Activated CD8-positive, alpha-beta memory T cell treated with anti-CD3 and anti-CD28 coated beads, Interleukin-2, amount 50 U/mL, for 1 hour (primary cell): ENCODE results near the gene CHRNA5.
"Not testable (repeated sequence)": the region's sequence is repeated elsewhere in the genome, so short reads cannot be mapped to it uniquely, and the experiment has no call there.

ENCODE experiments used
- DNase-seq: peaks from one replicate; pipeline ENCODE4 v3.0.0-alpha.2; 2020; ENCODE audit errors: extremely low read depth

The CHRNA5 gene

GRCh38 chr15:78565951-78566774 lies 843 bp downstream of the CHRNA5 start:
- DNase-seq, result no peak

GRCh38 chr15:78567531-78567930 lies 2.2 kb downstream of the CHRNA5 start:
- DNase-seq, result no peak

GRCh38 chr15:78570710-78571109 lies 5.4 kb downstream of the CHRNA5 start:
- no peak for DNase-seq

GRCh38 chr15:78571382-78571781 lies 6.1 kb downstream of the CHRNA5 start:
- no peak for DNase-seq

GRCh38 chr15:78573416-78573815 lies 8.1 kb downstream of the CHRNA5 start:
- DNase-seq, result no peak

GRCh38 chr15:78574944-78575343 lies 9.6 kb downstream of the CHRNA5 start:
- DNase-seq, result no peak

GRCh38 chr15:78597583-78597982 lies 32.3 kb downstream of the CHRNA5 start:
- no peak for DNase-seq

- no peak for DNase-seq
These were observed 33.0 kb downstream of the CHRNA5 start for GRCh38 chr15:78598348-78598747.

GRCh38 chr15:78599189-78599588 lies 33.9 kb downstream of the CHRNA5 start:
- DNase-seq, result no peak

GRCh38 chr15:78603467-78603866 lies 38.1 kb downstream of the CHRNA5 start:
- no peak for DNase-seq

GRCh38 chr15:78604420-78604819 lies 39.1 kb downstream of the CHRNA5 start:
- no peak for DNase-seq

- DNase-seq, result no peak
These were observed 39.9 kb downstream of the CHRNA5 start for GRCh38 chr15:78605201-78605600.

GRCh38 chr15:78605680-78606079 lies 40.4 kb downstream of the CHRNA5 start:
- DNase-seq, result no peak

GRCh38 chr15:78609551-78609950 lies 44.2 kb downstream of the CHRNA5 start:
- DNase-seq, result not testable (repeated sequence)

GRCh38 chr15:78614021-78614420 lies 48.7 kb downstream of the CHRNA5 start:
- DNase-seq, result no peak

- DNase-seq, result no peak
These were observed 49.9 kb downstream of the CHRNA5 start for GRCh38 chr15:78615151-78615589.

GRCh38 chr15:78616506-78616905 lies 51.2 kb downstream of the CHRNA5 start:
- DNase-seq, result no peak

GRCh38 chr15:78617076-78617475 lies 51.8 kb downstream of the CHRNA5 start:
- no peak for DNase-seq

- no peak for DNase-seq
These were observed 52.2 kb downstream of the CHRNA5 start for GRCh38 chr15:78617516-78617915.

GRCh38 chr15:78618064-78618463 lies 52.7 kb downstream of the CHRNA5 start:
- DNase-seq, result no peak

- DNase-seq, result peak; percentile 45
These were observed 53.2 kb downstream of the CHRNA5 start for GRCh38 chr15:78618490-78618934.

- no peak for DNase-seq
These were observed 54.0 kb downstream of the CHRNA5 start for GRCh38 chr15:78619022-78619950.
